Type B pancreatic cell (in vitro differentiated cells): ENCODE data around the gene ZNF385C. TPM values are rescaled to one million over a fixed set of nuclear protein-coding genes. Genes with fewer than 3 reads are reported as not detected.

ENCODE experiments used
- DNase-seq: peaks from one replicate; pipeline ENCODE4 v3.0.0; 2021; ENCODE audit warnings: mixed read lengths; ENCODE audit not compliant: unreplicated experiment; ENCODE audit errors: extremely low spot score
- H3K27ac Mint-ChIP-seq: 2 replicates; pipeline ENCODE4 v1.8.0; 2021; ENCODE audit warnings: mild to moderate bottlenecking, mixed read lengths
- H3K27me3 Mint-ChIP-seq: 2 replicates; pipeline ENCODE4 v1.8.0; 2021; ENCODE audit warnings: mixed read lengths
- H3K36me3 Mint-ChIP-seq: 2 replicates; pipeline ENCODE4 v1.8.0; 2021; ENCODE audit warnings: mixed read lengths
- H3K4me1 Mint-ChIP-seq: one replicate; pipeline ENCODE4 v1.8.0; 2021; ENCODE audit warnings: mixed read lengths; ENCODE audit not compliant: unreplicated experiment
- H3K4me3 Mint-ChIP-seq: 2 replicates; pipeline ENCODE4 v1.8.0; 2021; ENCODE audit warnings: mild to moderate bottlenecking, mixed read lengths
- H3K9me3 Mint-ChIP-seq: 2 replicates; pipeline ENCODE4 v1.8.0; 2021; ENCODE audit warnings: mixed read lengths
- total RNA-seq: library from RNA; stranded (reverse); gene quantifications from 2 replicates; pipeline ENCODE4 v1.2.1, GENCODE V29; 2021; ENCODE audit warnings: low replicate concordance
- TF ChIP-seq, protein P1 (sequence below): fragments of 200-600 bp; sonication (generic); conservative IDR thresholded peaks from 2 replicates; pipeline ENCODE4 v1.5.0; 2021; ENCODE audit warnings: antibody characterized with exemption, mild to moderate bottlenecking

The ZNF385C gene
- total RNA-seq, 1 donor from 2014 or later, result 3.3 TPM

DNA sequence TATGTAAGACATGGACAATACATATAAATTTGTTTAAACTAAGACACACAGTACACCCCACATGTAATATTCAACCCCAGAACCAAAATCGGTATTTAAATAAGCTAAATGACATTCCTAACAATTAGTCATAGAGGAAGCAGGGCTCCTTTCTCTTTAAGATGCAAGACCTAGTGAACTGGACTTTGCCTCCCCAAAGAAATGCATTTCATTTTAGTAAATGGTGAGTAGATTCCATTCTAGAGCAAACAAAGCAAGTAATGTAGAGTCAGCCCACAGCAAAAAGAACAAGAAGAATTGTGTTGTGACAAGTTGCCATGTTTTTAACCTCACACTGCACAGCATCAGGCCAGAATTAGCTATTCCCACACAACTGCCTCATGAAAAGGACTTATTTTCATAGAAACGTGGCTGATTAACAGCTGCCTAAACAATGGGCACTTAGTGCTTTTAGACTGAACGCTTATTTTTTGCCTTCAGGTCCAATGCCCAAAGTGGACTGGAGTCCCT is 95.4 kb downstream of the ZNF385C start:
- Mint-ChIP-seq H3K4me1 (peaks cover 19% of the 10 kb centered on the region), H3K9me3 (no peaks in the 10 kb centered on the region), H3K36me3 (peaks cover 11% of the 10 kb centered on the region), H3K4me3 (no peak overlapping the region), H3K27ac (peak overlapping the region; percentile 12), H3K27me3 (no peaks in the 10 kb centered on the region)
- no peak for DNase-seq
- TF ChIP-seq, protein P1, sequence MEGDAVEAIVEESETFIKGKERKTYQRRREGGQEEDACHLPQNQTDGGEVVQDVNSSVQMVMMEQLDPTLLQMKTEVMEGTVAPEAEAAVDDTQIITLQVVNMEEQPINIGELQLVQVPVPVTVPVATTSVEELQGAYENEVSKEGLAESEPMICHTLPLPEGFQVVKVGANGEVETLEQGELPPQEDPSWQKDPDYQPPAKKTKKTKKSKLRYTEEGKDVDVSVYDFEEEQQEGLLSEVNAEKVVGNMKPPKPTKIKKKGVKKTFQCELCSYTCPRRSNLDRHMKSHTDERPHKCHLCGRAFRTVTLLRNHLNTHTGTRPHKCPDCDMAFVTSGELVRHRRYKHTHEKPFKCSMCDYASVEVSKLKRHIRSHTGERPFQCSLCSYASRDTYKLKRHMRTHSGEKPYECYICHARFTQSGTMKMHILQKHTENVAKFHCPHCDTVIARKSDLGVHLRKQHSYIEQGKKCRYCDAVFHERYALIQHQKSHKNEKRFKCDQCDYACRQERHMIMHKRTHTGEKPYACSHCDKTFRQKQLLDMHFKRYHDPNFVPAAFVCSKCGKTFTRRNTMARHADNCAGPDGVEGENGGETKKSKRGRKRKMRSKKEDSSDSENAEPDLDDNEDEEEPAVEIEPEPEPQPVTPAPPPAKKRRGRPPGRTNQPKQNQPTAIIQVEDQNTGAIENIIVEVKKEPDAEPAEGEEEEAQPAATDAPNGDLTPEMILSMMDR, result no peak

DNA sequence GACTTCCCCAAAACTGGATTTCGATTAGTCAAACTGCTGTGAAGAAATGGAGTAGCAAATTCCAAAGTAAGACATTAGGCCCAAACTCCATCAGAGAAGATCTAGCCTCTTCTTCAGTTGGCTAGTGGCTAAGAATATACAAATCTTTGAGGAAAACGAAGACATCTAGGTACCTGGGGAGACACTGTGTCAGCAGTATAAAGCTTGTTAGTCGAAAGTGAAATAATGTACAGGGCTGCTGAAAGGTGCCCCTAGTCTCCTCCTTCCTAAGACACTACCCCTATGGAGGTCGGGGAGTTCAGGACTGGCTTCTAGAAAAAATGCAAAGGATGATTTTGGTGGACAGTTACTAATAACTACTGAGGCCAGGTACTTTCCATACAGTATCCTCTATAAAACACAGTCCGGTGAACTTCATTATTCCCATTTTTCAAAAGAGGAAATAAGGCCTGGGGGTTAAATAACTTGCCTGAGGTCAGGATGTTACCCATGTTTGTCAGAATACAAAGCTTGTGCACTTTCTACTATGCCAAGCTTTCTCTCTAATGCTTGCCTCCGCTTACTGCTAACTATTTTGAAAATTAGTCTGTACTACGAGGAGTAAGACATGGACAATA is 96.0 kb downstream of the ZNF385C start:
- H3K27ac Mint-ChIP-seq, result peak overlapping the region; percentile 12

DNA sequence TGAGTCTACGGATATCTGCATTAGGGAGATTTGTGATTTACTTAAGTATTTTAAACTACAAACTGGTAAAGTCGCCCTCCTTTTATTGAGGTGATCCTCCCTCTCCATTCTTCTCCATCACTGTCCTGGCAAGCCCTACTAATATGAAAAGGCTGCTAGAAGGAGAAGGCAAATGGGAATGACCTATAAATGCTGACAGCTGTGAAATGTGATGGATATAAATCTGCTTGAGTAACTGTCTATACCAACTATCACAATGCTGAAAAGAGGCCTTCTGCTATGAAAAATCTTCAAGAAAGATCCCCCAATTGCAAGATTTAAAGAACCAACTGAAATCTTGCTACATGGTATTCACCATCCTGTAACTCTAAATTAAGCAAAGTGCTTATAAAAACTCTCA is 96.5 kb downstream of the ZNF385C start:
- no peak overlapping the region for H3K27ac Mint-ChIP-seq
- H3K27me3 Mint-ChIP-seq, result no peaks in the 10 kb centered on the region
- no peaks in the 10 kb centered on the region for H3K9me3 Mint-ChIP-seq
- H3K4me3 Mint-ChIP-seq, result no peak overlapping the region
- DNase-seq, result no peak
- TF ChIP-seq, protein P1, result no peak
- peaks cover 12% of the 10 kb centered on the region for H3K36me3 Mint-ChIP-seq
- H3K4me1 Mint-ChIP-seq, result peaks cover 19% of the 10 kb centered on the region

More for the DNA sequence above, 96.0 kb downstream of the ZNF385C start:
- TF ChIP-seq, protein P1, result no peak
- H3K27me3 Mint-ChIP-seq, result no peaks in the 10 kb centered on the region
- no peaks in the 10 kb centered on the region for H3K9me3 Mint-ChIP-seq
- peaks cover 19% of the 10 kb centered on the region for H3K4me1 Mint-ChIP-seq
- DNase-seq, result no peak
- H3K36me3 Mint-ChIP-seq, result peaks cover 11% of the 10 kb centered on the region
- no peak overlapping the region for H3K4me3 Mint-ChIP-seq

DNA sequence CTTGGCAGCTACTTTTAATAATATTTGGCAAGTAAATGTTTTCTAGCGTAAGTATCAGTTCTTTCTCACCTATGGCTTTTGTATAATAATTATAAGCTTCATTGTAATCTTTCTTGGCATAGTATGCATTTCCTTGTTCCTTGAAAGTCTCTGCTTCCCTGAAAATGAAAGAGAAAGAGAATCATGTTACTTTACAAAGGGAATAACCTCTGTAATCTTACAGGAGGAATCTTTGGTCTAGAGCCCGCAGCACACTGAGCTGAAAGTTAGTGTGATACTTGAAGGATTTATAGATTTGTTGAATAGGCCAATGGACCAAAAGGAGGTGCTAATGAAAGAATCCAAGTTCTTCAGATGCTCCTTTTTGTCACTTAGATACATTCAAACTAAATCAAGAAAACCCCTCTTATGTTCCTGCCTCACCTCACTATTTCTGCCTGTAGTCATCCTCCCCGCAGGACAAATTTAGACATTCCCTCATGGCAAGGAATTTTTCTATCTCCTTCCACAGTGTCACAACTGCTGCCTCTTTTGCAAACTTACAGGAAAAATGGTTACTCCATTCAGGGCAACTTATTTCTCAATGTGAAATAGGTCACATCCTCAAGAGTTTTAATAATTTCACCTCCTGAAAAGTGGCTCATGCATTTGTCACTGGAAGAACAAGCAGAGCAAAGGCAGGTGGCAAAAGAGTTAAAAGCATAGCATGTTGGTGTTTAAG is 97.7 kb downstream of the ZNF385C start:
- DNase-seq, result no peak
- no peak overlapping the region for H3K4me3 Mint-ChIP-seq
- peak overlapping the region; percentile 2 for H3K27ac Mint-ChIP-seq

DNA sequence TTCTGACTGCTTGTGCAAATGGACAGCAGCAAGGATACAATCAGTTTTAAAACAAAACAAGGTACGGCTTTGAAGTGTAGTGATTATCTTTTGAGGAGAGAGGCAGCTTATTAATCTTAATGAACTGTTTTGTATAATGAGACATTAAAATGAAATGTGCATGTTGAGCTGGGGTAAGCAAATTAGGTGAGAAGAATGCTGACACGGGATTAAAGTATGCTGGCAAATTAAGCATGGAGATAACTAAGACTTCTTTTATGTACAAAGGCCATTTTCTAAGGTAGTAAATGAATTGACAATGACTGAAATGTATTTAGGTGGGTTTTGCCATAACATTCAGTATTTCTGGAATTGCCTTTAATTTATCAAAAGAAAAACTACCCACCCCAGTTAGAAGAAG is 99.8 kb downstream of the ZNF385C start:
- peaks cover 20% of the 10 kb centered on the region for H3K36me3 Mint-ChIP-seq
- no peak for DNase-seq
- H3K4me1 Mint-ChIP-seq, result peaks cover 11% of the 10 kb centered on the region
- no peaks in the 10 kb centered on the region for H3K9me3 Mint-ChIP-seq
- no peak overlapping the region for H3K27ac Mint-ChIP-seq
- no peaks in the 10 kb centered on the region for H3K27me3 Mint-ChIP-seq
- TF ChIP-seq, protein P1, result no peak
- no peak overlapping the region for H3K4me3 Mint-ChIP-seq

More for the DNA sequence above, 97.7 kb downstream of the ZNF385C start:
- Mint-ChIP-seq H3K27me3 (no peaks in the 10 kb centered on the region), H3K36me3 (peaks cover 13% of the 10 kb centered on the region), H3K9me3 (no peaks in the 10 kb centered on the region), H3K4me1 (peaks cover 19% of the 10 kb centered on the region)
- TF ChIP-seq, protein P1, result no peak
